AML-193 (cell line): ENCODE measurements around the gene HOXA1.

Experiments used
- DNase-seq, 2 experiments: peaks; one replicate each; lab custom pipeline; 2025; lab: John Stamatoyannopoulos, UW

Gene HOXA1

GRCh38 chr7:27095897-27096767, at the start of gene HOXA1:
Gene HOXA1, minus strand, starts transcription at chr7:27096000. Its CDS starts 88 bp downstream, at chr7:27095912.
- DNase-seq = no peak

GRCh38 chr7:27145165-27145913, 49.5 kb upstream of the HOXA1 start:
- DNase-seq = no peak

GRCh38 chr7:27144781-27145164, 49.0 kb upstream of the HOXA1 start:
- DNase-seq = no peak

- DNase-seq = no peak
Measured at GRCh38 chr7:27143950-27144780, 48.4 kb upstream of the HOXA1 start.

- DNase-seq = no peak
Measured at GRCh38 chr7:27143023-27143949, 47.5 kb upstream of the HOXA1 start, which contains the start of gene HOXA5. Gene HOXA5, minus strand, starts transcription at chr7:27143681. Its CDS starts 74 bp downstream, at chr7:27143607.

GRCh38 chr7:27142580-27143022, 46.8 kb upstream of the HOXA1 start:
- no peak for DNase-seq

GRCh38 chr7:27141923-27142579, 46.3 kb upstream of the HOXA1 start:
- DNase-seq = no peak

- DNase-seq = no peak
Measured at GRCh38 chr7:27141137-27141922, 45.5 kb upstream of the HOXA1 start.

GRCh38 chr7:27140126-27140857, 44.5 kb upstream of the HOXA1 start:
- DNase-seq = no peak

GRCh38 chr7:27139334-27140125, 43.7 kb upstream of the HOXA1 start:
- no peak for DNase-seq

GRCh38 chr7:27138985-27139333, 43.2 kb upstream of the HOXA1 start:
- no peak for DNase-seq

GRCh38 chr7:27138472-27138871, 42.7 kb upstream of the HOXA1 start:
- DNase-seq = no peak

- no peak for DNase-seq
Measured at GRCh38 chr7:27137640-27138315, 42.0 kb upstream of the HOXA1 start.

- peak; percentile 9 to 18 for DNase-seq
Measured at GRCh38 chr7:27134392-27134791, 38.6 kb upstream of the HOXA1 start.

GRCh38 chr7:27133409-27134231, 37.8 kb upstream of the HOXA1 start:
- DNase-seq = no peak

- DNase-seq = no peak
Measured at GRCh38 chr7:27132978-27133377, 37.2 kb upstream of the HOXA1 start.

- DNase-seq = no peak
Measured at GRCh38 chr7:27132214-27132613, 36.4 kb upstream of the HOXA1 start.
